ENCODE data around the gene SRSF5. TPM values are rescaled to one million over a fixed set of nuclear protein-coding genes. Genes with fewer than 3 reads are reported as not detected.
A peak's percentile ranks its signal among the peaks of the same experiment; 100 is the strongest.
"Not testable (repeated sequence)": the region's sequence is repeated elsewhere in the genome, so short reads cannot be mapped to it uniquely, and the experiment has no call there.

SRSF5 gene
- total RNA-seq = 134 TPM
- long read RNA-seq, transcript SRSF5-201 (8 exons, 1,638 nt) = minor isoform, 14 of 128 reads
- long read RNA-seq, transcript SRSF5-217 (8 exons, 1,500 nt) = major isoform, 22 of 128 reads
- long read RNA-seq, partial matches to known transcripts = 4 of 128 reads
- long read RNA-seq, other reads (novel, unspliced or antisense) = 80 of 128 reads

DNA sequence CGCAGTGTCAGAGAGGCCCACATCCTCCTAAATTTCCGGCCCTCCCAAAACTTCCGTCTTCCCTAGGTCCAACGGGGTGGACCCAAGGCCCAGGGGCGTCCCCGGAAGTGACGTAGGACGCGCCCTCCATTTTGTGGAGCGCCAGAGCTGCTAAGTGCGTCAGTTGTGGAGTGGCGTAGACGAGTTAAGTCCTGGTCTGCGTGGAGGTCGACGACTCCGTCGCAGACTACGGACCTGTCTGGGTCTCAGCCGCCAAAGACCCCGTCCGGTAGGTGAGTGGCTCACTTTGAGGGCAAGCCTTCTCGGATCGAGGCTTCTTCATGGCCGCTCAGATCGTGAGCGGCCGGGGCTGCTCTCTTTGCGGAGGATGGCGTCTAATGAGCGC is at the start of gene SRSF5:
Gene SRSF5, plus strand, starts transcription at position 159 of the 385 bp plus-strand sequence. CDS start 1,015 bp downstream, outside the sequence.
- intact Hi-C loops (cut with DNase I) = no loop called here
- DNase-seq = peak; percentile 98
- peak; percentile 97 for ATAC-seq (ENCODE audit: poor library complexity)

DNA sequence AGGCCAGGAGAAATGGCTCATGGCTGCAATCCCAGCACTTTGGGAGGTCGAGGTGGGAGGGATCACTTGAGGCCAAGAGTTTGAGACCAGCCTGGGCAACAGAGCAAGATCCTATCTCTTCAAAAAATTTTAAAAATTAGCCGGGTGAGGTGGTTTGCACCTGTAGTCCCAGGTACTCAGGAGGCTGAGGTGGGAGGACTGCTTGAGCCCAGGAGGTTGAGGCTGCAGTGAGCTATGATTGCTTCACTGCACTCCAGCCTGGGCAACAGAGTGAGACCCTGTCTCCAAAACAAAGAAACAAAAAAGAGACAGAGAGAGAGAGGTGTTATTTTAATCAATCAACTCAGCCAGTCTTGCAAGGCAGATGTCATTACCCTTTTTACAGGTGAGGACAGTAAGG is 48.3 kb upstream of the SRSF5 start:
- DNase-seq; ATAC-seq (ENCODE audit: poor library complexity); intact Hi-C loops (cut with DNase I): not testable (repeated sequence)

DNA sequence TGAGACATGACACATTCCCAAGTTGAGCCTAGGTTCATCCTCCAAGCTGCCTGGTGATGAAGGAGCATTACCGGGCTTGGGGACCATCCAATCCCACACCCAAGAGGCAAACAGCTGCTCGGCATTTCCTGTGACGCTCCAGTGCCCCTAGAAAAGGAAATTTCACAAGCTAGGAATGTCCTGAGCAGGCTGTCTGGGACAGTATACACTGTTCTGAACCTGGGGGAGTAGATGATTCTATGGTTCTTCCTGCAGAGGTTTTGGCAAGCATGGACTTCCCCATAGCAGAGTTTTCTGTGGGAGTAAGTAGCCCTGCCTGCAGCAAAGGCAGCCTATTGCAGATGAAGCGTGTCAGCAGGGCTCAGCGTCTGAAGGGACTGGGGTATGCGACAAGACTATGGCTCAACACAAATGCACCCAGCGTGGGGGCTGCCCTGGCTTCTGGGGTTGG is 47.4 kb upstream of the SRSF5 start:
- peak; percentile 64 for ATAC-seq (ENCODE audit: poor library complexity)
- peak; percentile 65 for DNase-seq
- intact Hi-C loops (cut with DNase I) = no loop called here

DNA sequence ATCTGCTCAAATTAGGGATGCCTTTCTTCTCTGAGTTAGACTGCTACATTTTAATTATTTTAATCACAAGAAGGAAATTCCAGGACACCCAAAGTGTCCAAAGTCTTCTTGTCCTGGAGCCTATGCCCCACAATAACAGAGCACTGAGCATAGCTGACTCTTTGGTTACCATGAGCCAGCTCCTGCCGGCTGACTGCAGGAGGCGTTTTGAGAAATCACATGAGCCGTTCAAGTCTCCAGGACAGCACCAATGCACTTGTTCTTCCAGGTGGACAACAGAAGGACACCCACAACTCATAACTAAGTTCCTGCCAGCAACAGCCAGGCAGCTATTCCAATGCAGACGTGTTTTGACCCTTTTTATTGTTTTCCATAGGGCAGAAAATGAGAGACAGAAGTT is 46.0 kb upstream of the SRSF5 start:
- intact Hi-C loops (cut with DNase I) = no loop called here
- no peak for ATAC-seq (ENCODE audit: poor library complexity)
- no peak for DNase-seq

DNA sequence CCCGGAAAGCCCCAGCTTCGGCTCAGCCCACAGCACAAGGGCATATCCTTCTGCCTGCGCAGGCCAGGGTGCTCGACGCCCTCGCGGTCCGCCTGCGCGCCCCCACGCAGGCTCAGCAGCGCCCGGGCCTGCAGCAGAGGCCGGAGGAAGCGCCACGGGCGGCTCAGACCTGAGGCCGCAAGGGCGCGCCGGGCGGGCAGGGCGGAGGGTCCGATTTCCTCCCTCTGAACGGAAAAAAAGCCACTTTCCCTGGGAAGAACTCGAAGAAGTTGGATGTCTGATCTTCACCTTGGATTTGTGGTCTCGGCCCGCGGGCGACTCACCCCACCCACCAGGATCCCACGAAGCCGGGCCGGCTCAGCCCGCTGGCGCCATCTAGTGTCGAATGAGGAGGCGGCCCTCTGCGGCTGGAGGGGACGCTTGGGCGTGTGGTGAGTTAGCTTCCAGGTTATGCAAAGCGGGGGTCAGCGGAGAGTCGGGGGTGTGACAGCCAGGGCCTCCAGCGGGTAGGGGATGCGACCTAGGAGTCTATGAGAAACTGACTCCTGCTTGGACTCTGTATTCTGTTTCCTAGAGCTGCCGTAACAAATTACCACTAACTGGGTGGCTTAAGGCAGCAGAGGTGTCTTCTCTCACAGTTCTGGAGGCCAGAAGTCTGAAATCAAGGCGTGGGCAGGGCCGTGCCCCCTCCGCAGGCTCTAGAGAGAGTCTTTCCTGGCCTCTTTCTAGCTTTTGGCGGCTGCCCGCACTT is 40.0 kb upstream of the SRSF5 start:
- DNase-seq (peak; percentile 93), ATAC-seq (ENCODE audit: poor library complexity) (peak; percentile 99)
- intact Hi-C loops (cut with DNase I) = loop anchor here (2.0 to 5.0 kb wide), 2 partner anchors 125 to 142 kb away; no protein-coding TSS in a partner anchor

DNA sequence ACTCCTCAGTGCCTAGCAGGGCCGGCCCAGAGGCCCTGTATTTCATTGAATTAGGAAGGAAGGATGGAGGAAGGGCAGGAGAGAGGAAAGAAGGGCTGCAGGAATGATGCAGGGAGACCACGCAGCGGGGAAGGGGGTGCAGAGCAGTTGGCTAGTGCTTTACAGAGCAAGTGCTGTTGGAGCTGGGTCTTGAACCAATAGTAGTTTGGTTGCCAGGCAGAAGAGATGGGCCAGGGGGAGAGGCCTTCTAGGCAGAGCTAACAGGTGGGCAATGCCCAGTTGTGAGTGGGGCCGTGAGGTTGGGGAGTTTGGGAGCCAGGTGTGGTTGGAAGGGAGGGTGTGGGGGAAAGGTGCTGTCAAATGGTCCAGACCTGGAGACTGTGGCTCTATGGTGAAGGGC is 39.1 kb upstream of the SRSF5 start:
- ATAC-seq (ENCODE audit: poor library complexity) (no peak), DNase-seq (no peak)
- intact Hi-C loops (cut with DNase I) = loop anchor here (2.0 to 5.0 kb wide), 2 partner anchors 126 to 143 kb away; no protein-coding TSS in a partner anchor

DNA sequence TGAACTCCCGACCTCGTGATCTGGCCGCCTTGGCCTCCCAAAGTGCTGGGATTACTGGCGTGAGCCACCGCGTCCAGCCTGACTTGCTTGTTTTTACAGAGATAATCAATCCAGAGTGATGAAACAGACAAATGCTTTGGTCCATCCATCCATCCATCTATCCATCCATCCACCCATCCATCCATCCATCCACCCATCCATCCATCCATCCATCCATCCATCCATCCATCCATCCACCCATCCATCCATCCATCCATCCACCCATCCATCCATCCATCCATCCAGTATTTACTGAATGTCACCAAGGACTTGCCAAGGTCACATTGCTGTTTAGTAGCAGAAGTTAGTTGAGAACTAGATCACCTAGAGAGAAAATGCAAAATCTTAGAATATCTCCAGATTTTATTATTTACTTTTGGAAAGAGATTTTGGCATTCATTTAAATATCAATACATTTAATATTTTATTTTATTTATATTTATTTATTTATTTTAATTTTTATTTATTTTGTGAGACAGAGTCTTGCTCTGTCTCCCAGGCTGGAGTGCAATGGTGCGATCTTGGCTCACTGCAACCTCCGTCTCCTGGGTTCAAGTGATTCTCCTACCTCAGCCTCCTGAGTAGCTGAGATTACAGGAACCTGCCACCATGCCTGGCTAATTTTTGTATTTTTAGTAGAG is 34.9 kb upstream of the SRSF5 start:
- intact Hi-C loops (cut with DNase I); ATAC-seq (ENCODE audit: poor library complexity); DNase-seq: not testable (repeated sequence)

DNA sequence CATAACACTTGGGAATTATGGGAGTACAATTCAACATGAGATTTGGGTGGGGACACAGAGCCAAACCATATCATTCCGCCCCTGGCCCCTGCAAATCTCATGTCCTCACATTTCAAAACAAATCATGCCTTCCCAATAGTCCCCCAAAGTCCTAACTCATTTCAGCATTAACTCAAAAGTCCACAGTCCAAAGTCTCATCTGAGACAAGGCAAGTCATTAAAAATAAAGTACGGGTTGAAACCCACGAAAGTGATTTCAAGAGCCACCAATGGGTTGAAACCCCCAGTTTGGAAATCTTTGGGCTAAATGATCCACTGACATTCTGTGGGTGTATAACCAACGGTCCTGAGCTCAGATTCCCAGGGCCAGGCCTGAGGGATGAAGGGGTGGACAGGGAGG is 30.5 kb upstream of the SRSF5 start:
- DNase-seq; intact Hi-C loops (cut with DNase I); ATAC-seq (ENCODE audit: poor library complexity): not testable (repeated sequence)

DNA sequence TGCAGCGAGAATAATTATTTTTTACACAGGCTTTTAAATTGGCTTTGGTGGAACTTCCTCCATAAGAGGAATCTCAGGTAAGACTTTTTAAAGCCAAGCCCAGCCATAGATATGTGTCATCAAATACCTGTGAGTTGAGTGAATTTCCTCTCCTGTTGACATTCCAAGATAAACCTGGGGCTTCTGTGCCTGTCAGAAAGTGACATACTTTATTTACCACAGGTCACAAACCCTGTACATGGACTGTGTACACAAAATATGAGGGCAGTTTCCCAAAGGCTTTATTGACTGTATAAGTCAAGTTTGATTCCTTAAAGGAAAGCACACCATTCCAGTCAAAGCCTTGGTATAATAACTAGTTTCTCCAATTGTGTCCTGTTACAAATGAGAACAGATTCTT is 25.9 kb upstream of the SRSF5 start:
- no peak for DNase-seq
- intact Hi-C loops (cut with DNase I) = no loop called here
- ATAC-seq (ENCODE audit: poor library complexity) = no peak

DNA sequence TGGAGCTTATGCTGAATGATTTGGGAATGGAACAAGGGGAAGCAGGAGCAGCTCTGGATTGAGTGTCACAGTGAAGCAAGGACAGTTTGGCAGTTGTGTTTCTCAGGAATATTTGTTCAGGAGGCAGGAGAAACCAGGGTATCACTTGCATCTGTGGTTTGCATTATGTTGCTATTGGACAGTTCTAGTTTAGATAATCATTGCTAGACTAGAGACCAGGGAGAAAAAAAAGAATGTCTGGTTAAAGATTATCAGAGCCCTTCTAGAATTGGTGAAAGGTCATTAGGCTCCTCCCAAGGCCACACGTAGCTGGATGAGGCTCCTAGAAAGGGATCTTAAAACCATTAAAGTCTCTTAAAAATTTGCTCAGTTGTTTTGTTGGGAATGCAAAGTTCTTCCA is 17.0 kb upstream of the SRSF5 start:
- ATAC-seq (ENCODE audit: poor library complexity) = no peak
- no peak for DNase-seq
- intact Hi-C loops (cut with DNase I) = no loop called here

DNA sequence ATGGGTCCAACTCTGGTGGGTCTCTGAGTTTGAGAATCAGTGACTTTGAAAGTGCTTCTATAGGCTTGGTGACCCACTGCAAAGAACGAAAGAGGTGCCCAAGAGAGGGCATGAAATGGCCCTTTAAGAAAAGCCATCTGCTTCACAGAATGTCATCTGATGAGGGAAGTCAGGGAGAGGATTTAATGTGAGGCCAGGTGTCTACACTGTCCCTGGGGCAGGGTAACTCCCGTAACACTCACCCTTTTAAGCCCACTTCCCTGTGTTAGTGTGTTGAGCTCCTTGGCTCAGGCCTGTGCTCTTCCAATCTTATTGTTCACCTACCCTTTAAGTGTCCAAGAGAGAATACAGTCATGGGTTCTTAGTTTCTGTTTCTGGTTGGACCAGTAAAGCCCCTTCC is 16.4 kb upstream of the SRSF5 start:
- DNase-seq = no peak
- ATAC-seq (ENCODE audit: poor library complexity) = no peak
- intact Hi-C loops (cut with DNase I) = no loop called here

DNA sequence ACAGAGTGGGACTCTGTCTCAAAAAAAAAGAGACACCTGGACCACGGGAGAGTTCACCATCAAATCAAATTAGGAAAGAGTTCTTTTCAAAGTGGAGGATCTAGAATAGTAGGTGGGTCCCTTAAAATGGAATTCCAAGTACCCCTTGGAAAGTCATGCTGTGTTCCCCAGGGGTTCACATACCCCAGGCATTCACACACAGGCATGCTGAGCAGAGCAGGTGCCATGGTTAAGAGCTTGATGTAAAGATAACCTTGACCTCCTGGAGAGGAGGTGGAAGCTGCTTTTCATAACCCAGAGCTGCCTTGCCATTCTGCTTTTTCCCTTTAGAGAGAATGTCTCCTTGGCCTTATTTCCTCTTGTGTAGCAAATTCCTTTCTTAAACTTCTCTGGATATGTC is 14.2 kb upstream of the SRSF5 start:
- DNase-seq (no peak), ATAC-seq (ENCODE audit: poor library complexity) (no peak)
- intact Hi-C loops (cut with DNase I) = no loop called here

DNA sequence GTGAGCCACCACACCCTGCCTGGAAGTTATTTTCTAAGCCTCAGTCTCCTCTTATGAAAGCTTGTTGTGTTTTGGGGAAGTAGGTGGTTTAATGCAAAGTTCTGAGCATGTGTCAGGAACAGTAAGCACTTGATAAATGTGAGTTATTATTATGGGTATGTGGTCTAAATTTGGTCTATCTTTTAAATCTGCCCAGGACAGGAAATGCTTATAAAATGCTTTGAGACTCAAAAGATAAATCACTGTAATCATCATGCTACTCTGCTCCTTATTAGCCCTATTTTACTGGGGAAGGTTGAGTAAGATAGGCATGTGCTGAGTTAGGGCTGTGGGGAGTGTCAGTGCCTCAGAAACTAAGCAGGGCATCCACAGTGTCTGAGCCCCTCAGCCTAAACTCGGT is 13.1 kb upstream of the SRSF5 start:
- DNase-seq = no peak
- intact Hi-C loops (cut with DNase I) = no loop called here
- no peak for ATAC-seq (ENCODE audit: poor library complexity)

DNA sequence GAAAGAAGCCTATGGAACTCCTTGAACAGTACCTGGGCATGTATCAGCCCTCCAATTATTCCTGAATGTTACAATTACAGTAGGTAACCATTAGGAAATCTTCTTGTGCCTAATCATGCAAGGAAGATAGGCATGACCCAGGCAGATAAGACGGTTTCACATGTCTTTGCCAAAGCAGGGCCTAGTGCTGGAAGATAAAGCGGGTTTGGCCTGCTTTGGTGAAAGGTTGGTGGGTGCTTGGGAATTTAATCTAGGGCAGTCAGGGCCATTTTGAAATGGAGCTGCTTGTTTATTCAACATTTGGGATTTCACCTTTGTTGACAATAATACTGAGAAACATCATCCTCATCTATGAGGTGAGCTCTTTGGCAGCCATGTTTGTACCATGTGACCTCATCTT is 12.5 kb upstream of the SRSF5 start:
- DNase-seq = no peak
- intact Hi-C loops (cut with DNase I) = no loop called here
- no peak for ATAC-seq (ENCODE audit: poor library complexity)

DNA sequence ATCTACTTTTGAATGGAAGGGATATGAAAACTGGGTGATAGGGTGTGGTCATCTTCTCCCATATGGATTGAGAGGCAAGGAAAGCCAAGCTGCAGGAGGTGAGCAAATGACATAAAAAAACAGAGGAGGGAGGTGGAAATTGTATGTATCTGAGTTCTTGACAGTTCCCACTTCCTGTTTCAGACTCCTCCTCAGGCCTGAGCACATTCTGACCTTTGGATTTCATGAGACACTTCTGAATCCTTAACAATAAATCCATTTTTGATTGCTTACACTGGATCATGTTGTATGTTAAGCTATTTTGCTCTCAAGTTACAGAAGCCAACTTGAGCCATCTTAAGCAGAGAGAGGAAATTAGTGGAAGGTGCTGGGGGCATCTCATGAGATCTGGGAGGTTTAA is 11.6 kb upstream of the SRSF5 start:
- ATAC-seq (ENCODE audit: poor library complexity) = no peak
- DNase-seq = no peak
- intact Hi-C loops (cut with DNase I) = no loop called here

DNA sequence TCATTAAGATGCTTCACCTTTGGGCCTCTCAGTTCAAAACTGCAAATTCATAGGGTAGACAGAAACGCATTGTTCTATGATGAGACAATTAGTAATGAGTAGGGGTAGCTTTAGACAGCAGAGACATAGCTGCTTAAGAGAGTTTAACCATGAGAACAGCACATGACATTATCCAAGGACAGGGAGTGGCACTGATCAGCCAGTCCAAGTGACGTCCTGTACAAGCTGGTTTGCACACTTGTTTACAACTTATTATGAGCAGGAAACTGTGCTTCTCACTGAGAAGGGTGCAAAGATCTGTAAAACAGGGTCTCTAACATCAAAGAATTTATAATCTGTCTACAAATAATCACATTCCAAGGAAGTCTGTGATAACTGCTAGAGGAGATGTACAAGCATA is 11.2 kb upstream of the SRSF5 start:
- ATAC-seq (ENCODE audit: poor library complexity) (no peak), DNase-seq (no peak)
- intact Hi-C loops (cut with DNase I) = no loop called here

DNA sequence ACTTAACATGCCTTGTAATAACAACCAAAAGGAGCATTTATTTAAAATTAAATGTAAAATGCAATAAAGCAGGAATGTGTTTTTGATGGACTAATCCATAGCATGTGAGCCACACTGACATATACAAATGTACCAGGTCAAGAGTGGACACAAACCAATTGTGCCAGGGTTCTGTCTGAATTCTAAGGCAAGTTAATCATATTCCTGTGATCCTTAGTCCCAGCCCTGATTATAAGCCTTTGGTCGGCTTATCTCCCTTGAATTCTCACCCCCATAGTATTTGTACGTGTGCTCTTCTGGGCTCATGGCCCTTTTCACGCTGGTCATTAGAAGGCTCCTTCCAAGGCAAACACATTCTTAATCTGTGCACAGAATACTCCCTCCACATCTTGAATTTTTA is 10.6 kb upstream of the SRSF5 start:
- DNase-seq (no peak), ATAC-seq (ENCODE audit: poor library complexity) (no peak)
- intact Hi-C loops (cut with DNase I) = no loop called here

DNA sequence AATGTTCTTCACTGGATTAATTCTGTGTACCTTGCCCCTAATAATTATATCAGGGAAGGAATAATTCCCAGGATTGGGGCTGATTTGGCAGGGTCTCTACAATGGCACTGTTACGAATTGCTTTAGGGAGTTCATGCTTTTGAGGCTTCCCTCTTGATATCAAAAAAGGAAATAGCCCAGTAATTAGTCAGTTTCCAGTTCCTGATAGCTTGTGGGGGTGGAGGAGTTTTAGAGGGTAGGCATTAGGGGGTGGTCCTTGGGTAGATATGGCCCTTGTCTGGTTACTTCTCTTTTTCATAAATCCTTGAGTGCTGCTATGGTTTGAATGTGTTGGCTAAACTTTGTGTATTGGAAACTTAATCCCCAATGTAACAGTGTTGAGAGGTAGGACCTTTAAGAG is 6.1 kb upstream of the SRSF5 start:
- ATAC-seq (ENCODE audit: poor library complexity) (no peak), DNase-seq (no peak)
- intact Hi-C loops (cut with DNase I) = no loop called here

DNA sequence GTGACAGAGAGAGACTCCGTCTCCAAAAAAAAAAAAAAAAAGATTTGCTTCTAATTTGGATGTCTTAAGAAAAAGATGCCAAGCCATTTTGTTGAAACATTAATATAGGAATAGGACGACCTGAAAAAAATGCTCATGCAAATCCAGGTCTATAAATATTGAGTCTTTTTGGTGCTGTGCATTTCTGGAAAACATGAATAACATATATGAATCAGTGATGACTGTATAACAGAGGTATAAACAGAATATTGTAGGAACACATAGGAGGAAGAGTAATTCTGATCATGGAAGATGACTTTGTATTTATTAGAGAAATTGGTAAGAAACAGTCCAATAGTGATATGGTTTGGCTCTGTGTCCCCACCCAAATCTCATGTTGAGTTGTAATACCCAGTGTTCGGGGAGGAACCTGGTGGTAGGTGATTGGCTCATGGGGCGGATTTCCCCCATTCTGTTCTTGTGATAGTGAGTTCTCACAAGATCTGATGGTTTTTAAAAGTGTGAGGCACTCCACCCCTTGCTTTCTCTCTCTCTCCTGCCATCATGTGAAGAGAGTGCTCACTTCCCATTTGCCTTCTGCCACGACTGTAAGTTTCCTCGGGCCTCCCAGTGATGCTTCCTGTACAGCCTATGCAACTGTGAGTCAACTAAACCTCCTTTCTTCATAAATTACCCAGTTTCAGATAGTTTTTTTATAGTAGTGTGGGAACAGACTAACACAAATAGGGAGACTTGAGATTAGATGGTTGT is 3.0 kb upstream of the SRSF5 start:
- DNase-seq (no peak), ATAC-seq (ENCODE audit: poor library complexity) (no peak)
- intact Hi-C loops (cut with DNase I) = no loop called here

Measured in Right ventricle myocardium superior (tissue), 1 donor.